SU-DHL-6 (cell line): ENCODE results near the gene PCED1A.

ENCODE experiments used
- EZH2phosphoT487 ChIP-seq: fragments of 200-600 bp; sonication (generic), shearing (Covaris generic); conservative IDR thresholded peaks from 2 replicates; pipeline ENCODE4 v1.6.1; 2018; ENCODE audit warnings: mild to moderate bottlenecking, antibody characterized with exemption, low read length, moderate library complexity, mixed read lengths
- TF ChIP-seq, protein P1 (sequence below): fragments of 200-600 bp; sonication (generic); IDR thresholded peaks from one replicate; pipeline ENCODE4 v1.5.1; 2017; ENCODE audit warnings: antibody characterized with exemption, mild to moderate bottlenecking, low read length, moderate library complexity; ENCODE audit not compliant: insufficient read depth, poor library complexity, severe bottlenecking

- TF ChIP-seq, protein P1, sequence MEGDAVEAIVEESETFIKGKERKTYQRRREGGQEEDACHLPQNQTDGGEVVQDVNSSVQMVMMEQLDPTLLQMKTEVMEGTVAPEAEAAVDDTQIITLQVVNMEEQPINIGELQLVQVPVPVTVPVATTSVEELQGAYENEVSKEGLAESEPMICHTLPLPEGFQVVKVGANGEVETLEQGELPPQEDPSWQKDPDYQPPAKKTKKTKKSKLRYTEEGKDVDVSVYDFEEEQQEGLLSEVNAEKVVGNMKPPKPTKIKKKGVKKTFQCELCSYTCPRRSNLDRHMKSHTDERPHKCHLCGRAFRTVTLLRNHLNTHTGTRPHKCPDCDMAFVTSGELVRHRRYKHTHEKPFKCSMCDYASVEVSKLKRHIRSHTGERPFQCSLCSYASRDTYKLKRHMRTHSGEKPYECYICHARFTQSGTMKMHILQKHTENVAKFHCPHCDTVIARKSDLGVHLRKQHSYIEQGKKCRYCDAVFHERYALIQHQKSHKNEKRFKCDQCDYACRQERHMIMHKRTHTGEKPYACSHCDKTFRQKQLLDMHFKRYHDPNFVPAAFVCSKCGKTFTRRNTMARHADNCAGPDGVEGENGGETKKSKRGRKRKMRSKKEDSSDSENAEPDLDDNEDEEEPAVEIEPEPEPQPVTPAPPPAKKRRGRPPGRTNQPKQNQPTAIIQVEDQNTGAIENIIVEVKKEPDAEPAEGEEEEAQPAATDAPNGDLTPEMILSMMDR, result no peak
- TF ChIP-seq EZH2phosphoT487, result no peak
Observed at GRCh38 chr20:2878515-2878914, 38.1 kb upstream of the PCED1A start.
